Stimulated activated CD4-positive, alpha-beta T cell treated with anti-CD3 and anti-CD28 coated beads, Interleukin-1b, Interleukin-23, amount 100 ng/mL, for 4 hours (primary cell): ENCODE results near the gene CDC40.
"Not testable (repeated sequence)": the region's sequence is repeated elsewhere in the genome, so short reads cannot be mapped to it uniquely, and the experiment has no call there.

Experiments used
- DNase-seq, 2 donors: peaks; one replicate each; pipeline ENCODE4 v3.0.0-alpha.2; 2020; ENCODE audit warnings: low read depth in 2 of 2

Gene CDC40

DNA sequence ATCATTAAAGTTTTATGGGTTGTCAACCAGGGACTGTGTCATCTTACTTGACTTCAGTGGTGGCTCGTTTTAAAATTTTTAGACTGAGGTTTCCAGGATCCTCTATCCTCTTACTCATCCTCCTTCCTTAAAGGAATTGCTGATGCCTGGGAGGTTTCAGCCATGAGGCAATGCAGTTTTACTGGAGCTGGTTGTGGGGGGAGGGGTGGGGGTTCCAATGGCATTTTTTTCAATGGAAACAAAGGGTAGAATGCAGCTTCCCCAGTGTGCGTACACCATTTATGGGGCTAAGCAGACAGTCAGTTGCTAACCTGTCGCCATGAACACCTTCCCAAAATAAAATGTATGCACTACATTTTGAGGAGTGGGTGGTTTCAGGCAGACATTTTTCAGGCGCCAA is 89.9 kb downstream of the CDC40 start:
- no peak for DNase-seq

- no peak for DNase-seq
Observed at GRCh38 chr6:110271732-110272022, 91.5 kb downstream of the CDC40 start.

DNA sequence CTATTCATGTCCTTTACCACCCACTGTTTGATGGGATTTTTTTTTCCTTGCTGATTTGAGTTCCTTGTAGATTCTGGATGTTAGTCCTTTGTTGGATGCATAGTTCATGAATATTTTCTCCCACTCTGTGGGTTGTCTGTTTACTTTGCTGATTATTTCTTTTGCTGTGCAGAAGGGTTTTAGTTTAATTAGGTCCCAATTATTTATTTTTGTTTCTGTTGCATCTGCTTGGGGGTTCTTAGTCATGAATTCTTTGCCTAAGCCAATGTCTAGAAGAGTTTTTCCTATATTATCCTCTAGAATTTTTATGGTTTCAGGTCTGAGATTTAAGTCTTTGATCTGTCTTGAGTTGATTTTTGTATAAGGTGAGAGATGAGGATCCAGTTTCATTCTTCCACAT is 92.6 kb downstream of the CDC40 start:
- not testable (repeated sequence) for DNase-seq

- DNase-seq, result no peak
Observed at GRCh38 chr6:110277100-110277665, 97.0 kb downstream of the CDC40 start.
